ELR (cell line): ENCODE measurements around the gene ICAM4.
A peak's percentile ranks its signal among the peaks of the same experiment; 100 is the strongest.

Source experiments
- DNase-seq: peaks from one replicate; pipeline ENCODE4 v3.0.0-alpha.2; 2015; ENCODE audit warnings: low read depth

ICAM4 gene

GRCh38 chr19:10291554-10292205 is 4.9 kb downstream of the ICAM4 start:
- DNase-seq: peak; percentile 19

- DNase-seq: peak; percentile 82
Measured at GRCh38 chr19:10292206-10292788, 5.5 kb downstream of the ICAM4 start.

GRCh38 chr19:10292789-10293636 is 6.3 kb downstream of the ICAM4 start:
- no peak for DNase-seq

GRCh38 chr19:10293637-10294367 is 7.0 kb downstream of the ICAM4 start:
- no peak for DNase-seq

GRCh38 chr19:10294368-10294697 is 7.6 kb downstream of the ICAM4 start:
- no peak for DNase-seq

- peak; percentile 27 for DNase-seq
Measured at GRCh38 chr19:10295305-10295846, 8.6 kb downstream of the ICAM4 start.

- DNase-seq: no peak
Measured at GRCh38 chr19:10295847-10296591, 9.3 kb downstream of the ICAM4 start.

GRCh38 chr19:10299545-10300458 is 13.0 kb downstream of the ICAM4 start:
- DNase-seq: no peak

GRCh38 chr19:10305139-10305806 is 18.5 kb downstream of the ICAM4 start:
- DNase-seq: peak; percentile 85

- no peak for DNase-seq
Measured at GRCh38 chr19:10306327-10306726, 19.6 kb downstream of the ICAM4 start.

GRCh38 chr19:10309423-10309822 is 22.7 kb downstream of the ICAM4 start, which contains the start of gene ZGLP1:
Gene ZGLP1, minus strand, starts transcription at chr19:10309815.
- DNase-seq: no peak

GRCh38 chr19:10315335-10316214 is 28.8 kb downstream of the ICAM4 start, which contains the start of gene FDX2:
Gene FDX2, minus strand, starts transcription at chr19:10316015. Its CDS starts 19 bp downstream, at chr19:10315996.
- peak; percentile 87 for DNase-seq

- no peak for DNase-seq
Measured at GRCh38 chr19:10316229-10317044, 29.7 kb downstream of the ICAM4 start.

- DNase-seq: no peak
Measured at GRCh38 chr19:10317045-10317856, 30.5 kb downstream of the ICAM4 start.

GRCh38 chr19:10317857-10318462 is 31.2 kb downstream of the ICAM4 start:
- DNase-seq: no peak
